HUDEP-2 (cell line): ENCODE measurements around the gene LDAH.

ENCODE experiments used
- DNase-seq, 76 experiments: peaks; one replicate each; lab custom pipeline; 2025; ENCODE audit not compliant: unreplicated experiment in 76 of 76; lab: John Stamatoyannopoulos, UW

The LDAH gene

GRCh38 chr2:20689428-20690264, 133.3 kb downstream of the LDAH start:
- DNase-seq = no peak

GRCh38 chr2:20687260-20687832, 135.6 kb downstream of the LDAH start:
- no peak for DNase-seq

GRCh38 chr2:20684581-20685063, 138.3 kb downstream of the LDAH start:
- DNase-seq = no peak

- no peak for DNase-seq
These were observed 140.6 kb downstream of the LDAH start for GRCh38 chr2:20682167-20682920.

- DNase-seq = no peak
These were observed 142.0 kb downstream of the LDAH start for GRCh38 chr2:20680744-20681375.

GRCh38 chr2:20678780-20679179, 144.1 kb downstream of the LDAH start:
- no peak for DNase-seq

- DNase-seq = no peak
These were observed 144.9 kb downstream of the LDAH start for GRCh38 chr2:20678086-20678395.

- no peak for DNase-seq
These were observed 145.4 kb downstream of the LDAH start for GRCh38 chr2:20677301-20678085.

- no peak for DNase-seq
These were observed 146.3 kb downstream of the LDAH start for GRCh38 chr2:20676353-20677215.

- peak in 17 of 76 experiments; percentile 3 to 50 (median 13) for DNase-seq
These were observed 147.1 kb downstream of the LDAH start for GRCh38 chr2:20675701-20676352.

- DNase-seq = peak in 25 of 76 experiments; percentile 4 to 58 (median 21)
These were observed 147.8 kb downstream of the LDAH start for GRCh38 chr2:20674974-20675679.

- DNase-seq = no peak
These were observed 148.5 kb downstream of the LDAH start for GRCh38 chr2:20674309-20674965.

GRCh38 chr2:20673686-20674308, 149.1 kb downstream of the LDAH start:
- no peak for DNase-seq

- DNase-seq = no peak
These were observed 150.5 kb downstream of the LDAH start for GRCh38 chr2:20672201-20672951.

GRCh38 chr2:20671736-20672080, 151.2 kb downstream of the LDAH start:
- no peak for DNase-seq

- no peak for DNase-seq
These were observed 151.7 kb downstream of the LDAH start for GRCh38 chr2:20671036-20671735.
